ENCODE results near the gene TTC28. TPM values are rescaled to one million over a fixed set of nuclear protein-coding genes. Genes with fewer than 3 reads are reported as not detected.

The TTC28 gene
- total RNA-seq, 1 donor from 2014 or later: 70.8 TPM

GRCh38 chr22:28034760-28035401, 644.8 kb downstream of the TTC28 start:
- DNase-seq (ENCODE audit: low spot score): no peak
- H3K4me3 Mint-ChIP-seq (ENCODE audit: unreplicated experiment): no peak overlapping the region
- TF ChIP-seq, protein P1, sequence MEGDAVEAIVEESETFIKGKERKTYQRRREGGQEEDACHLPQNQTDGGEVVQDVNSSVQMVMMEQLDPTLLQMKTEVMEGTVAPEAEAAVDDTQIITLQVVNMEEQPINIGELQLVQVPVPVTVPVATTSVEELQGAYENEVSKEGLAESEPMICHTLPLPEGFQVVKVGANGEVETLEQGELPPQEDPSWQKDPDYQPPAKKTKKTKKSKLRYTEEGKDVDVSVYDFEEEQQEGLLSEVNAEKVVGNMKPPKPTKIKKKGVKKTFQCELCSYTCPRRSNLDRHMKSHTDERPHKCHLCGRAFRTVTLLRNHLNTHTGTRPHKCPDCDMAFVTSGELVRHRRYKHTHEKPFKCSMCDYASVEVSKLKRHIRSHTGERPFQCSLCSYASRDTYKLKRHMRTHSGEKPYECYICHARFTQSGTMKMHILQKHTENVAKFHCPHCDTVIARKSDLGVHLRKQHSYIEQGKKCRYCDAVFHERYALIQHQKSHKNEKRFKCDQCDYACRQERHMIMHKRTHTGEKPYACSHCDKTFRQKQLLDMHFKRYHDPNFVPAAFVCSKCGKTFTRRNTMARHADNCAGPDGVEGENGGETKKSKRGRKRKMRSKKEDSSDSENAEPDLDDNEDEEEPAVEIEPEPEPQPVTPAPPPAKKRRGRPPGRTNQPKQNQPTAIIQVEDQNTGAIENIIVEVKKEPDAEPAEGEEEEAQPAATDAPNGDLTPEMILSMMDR (IDR thresholded peaks at IDR 0.05; ENCODE audit: unreplicated experiment): no peak

GRCh38 chr22:28034145-28034759, 645.4 kb downstream of the TTC28 start:
- TF ChIP-seq, protein P1 (IDR thresholded peaks at IDR 0.05; ENCODE audit: unreplicated experiment): no peak
- peaks cover 5% of the 10 kb centered on the region for H3K27me3 Mint-ChIP-seq (ENCODE audit: unreplicated experiment)
- no peak overlapping the region for H3K4me3 Mint-ChIP-seq (ENCODE audit: unreplicated experiment)
- peaks cover 5% of the 10 kb centered on the region for H3K36me3 Mint-ChIP-seq (ENCODE audit: low read depth, unreplicated experiment)
- no peaks in the 10 kb centered on the region for H3K9me3 Mint-ChIP-seq (ENCODE audit: unreplicated experiment)
- peaks cover 50% of the 10 kb centered on the region for H3K4me1 Mint-ChIP-seq (ENCODE audit: unreplicated experiment)
- no peak for DNase-seq (ENCODE audit: low spot score)
- H3K27ac Mint-ChIP-seq (ENCODE audit: unreplicated experiment): peak overlapping the region; percentile 32

More at GRCh38 chr22:28034760-28035401, 644.8 kb downstream of the TTC28 start:
- H3K9me3 Mint-ChIP-seq (ENCODE audit: unreplicated experiment): no peaks in the 10 kb centered on the region
- peaks cover 44% of the 10 kb centered on the region for H3K4me1 Mint-ChIP-seq (ENCODE audit: unreplicated experiment)
- peak overlapping the region; percentile 36 for H3K27ac Mint-ChIP-seq (ENCODE audit: unreplicated experiment)
- H3K36me3 Mint-ChIP-seq (ENCODE audit: low read depth, unreplicated experiment): peaks cover 5% of the 10 kb centered on the region
- peaks cover 5% of the 10 kb centered on the region for H3K27me3 Mint-ChIP-seq (ENCODE audit: unreplicated experiment)

DNA sequence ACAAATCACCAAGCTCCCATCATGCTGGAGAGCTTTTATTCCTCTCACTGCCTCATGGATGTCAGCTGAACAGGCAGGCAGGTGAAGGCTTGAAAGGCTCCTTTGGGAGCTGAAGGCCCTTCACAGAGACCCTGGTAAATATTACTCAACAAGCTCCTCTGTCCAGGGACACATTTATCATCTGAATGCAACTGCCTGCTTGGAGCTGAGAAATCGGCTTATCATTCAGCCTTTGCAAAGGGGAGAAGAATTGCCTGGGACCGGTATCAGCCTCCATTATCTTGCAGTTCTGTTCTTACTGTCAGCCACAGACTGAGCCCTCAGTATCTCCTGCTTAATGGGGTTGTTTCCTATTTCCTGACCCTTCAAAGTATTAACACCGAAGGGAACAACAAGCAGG, 646.8 kb downstream of the TTC28 start:
- H3K36me3 Mint-ChIP-seq (ENCODE audit: low read depth, unreplicated experiment): peaks cover 12% of the 10 kb centered on the region
- H3K27ac Mint-ChIP-seq (ENCODE audit: unreplicated experiment): no peak overlapping the region
- no peak for DNase-seq (ENCODE audit: low spot score)
- no peaks in the 10 kb centered on the region for H3K9me3 Mint-ChIP-seq (ENCODE audit: unreplicated experiment)
- TF ChIP-seq, protein P1 (IDR thresholded peaks at IDR 0.05; ENCODE audit: unreplicated experiment): no peak
- H3K27me3 Mint-ChIP-seq (ENCODE audit: unreplicated experiment): peaks cover 5% of the 10 kb centered on the region
- H3K4me1 Mint-ChIP-seq (ENCODE audit: unreplicated experiment): peaks cover 58% of the 10 kb centered on the region
- no peak overlapping the region for H3K4me3 Mint-ChIP-seq (ENCODE audit: unreplicated experiment)

DNA sequence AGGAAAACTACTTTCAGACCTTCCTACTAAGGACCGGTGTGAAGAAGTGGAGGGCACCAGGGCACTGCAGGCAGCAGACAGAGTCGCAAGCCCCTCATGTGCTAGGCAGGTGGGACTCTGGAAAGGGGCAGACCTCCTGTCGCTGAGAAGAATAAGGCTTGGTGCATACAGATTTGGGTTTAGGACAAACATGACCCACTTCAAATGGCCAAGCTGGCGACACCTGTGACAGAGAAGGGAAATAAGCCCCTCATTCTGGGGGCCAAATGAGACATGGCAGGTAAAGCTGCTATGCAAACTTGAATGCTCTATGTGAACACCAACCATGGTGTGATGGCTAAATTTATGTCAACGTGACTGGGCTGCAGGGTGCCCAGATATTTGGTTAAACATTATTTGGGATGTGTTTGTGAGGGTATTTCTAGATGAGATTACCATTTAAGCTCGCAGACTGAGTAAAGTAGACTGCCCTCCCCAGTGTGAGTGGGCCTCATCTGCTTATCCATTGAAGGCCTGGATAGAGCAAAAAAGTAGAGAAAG, 648.2 kb downstream of the TTC28 start:
- no peak overlapping the region for H3K27ac Mint-ChIP-seq (ENCODE audit: unreplicated experiment)
- TF ChIP-seq, protein P1 (IDR thresholded peaks at IDR 0.05; ENCODE audit: unreplicated experiment): no peak
- peaks cover 5% of the 10 kb centered on the region for H3K27me3 Mint-ChIP-seq (ENCODE audit: unreplicated experiment)
- no peaks in the 10 kb centered on the region for H3K9me3 Mint-ChIP-seq (ENCODE audit: unreplicated experiment)
- no peak for DNase-seq (ENCODE audit: low spot score)
- H3K4me3 Mint-ChIP-seq (ENCODE audit: unreplicated experiment): no peak overlapping the region
- H3K4me1 Mint-ChIP-seq (ENCODE audit: unreplicated experiment): peaks cover 61% of the 10 kb centered on the region
- peaks cover 22% of the 10 kb centered on the region for H3K36me3 Mint-ChIP-seq (ENCODE audit: low read depth, unreplicated experiment)

- Mint-ChIP-seq H3K9me3 (ENCODE audit: unreplicated experiment) (no peaks in the 10 kb centered on the region), H3K27me3 (ENCODE audit: unreplicated experiment) (peaks cover 8% of the 10 kb centered on the region), H3K4me3 (ENCODE audit: unreplicated experiment) (no peak overlapping the region), H3K27ac (ENCODE audit: unreplicated experiment) (peak overlapping the region; percentile 39), H3K4me1 (ENCODE audit: unreplicated experiment) (peaks cover 56% of the 10 kb centered on the region), H3K36me3 (ENCODE audit: low read depth, unreplicated experiment) (peaks cover 22% of the 10 kb centered on the region)
- no peak for DNase-seq (ENCODE audit: low spot score)
- TF ChIP-seq, protein P1 (IDR thresholded peaks at IDR 0.05; ENCODE audit: unreplicated experiment): no peak
Measured at GRCh38 chr22:28030473-28030872, 649.2 kb downstream of the TTC28 start.

All from endothelial cell (in vitro differentiated cells).